CD14-positive monocyte (primary cell): ENCODE data around the gene APC2. TPM values are rescaled to one million over a fixed set of nuclear protein-coding genes. Genes with fewer than 3 reads are reported as not detected.

Experiments used
- DNase-seq, 3 donors: peaks; one replicate each; pipeline ENCODE4 v3.0.0-alpha.2; 2011 to 2022
- H2AFZ ChIP-seq: 2 replicates; pipeline ENCODE4 v1.6.0; 2012; ENCODE audit warnings: mild to moderate bottlenecking, low read depth, low read length, inconsistent platforms; ENCODE audit not compliant: insufficient read depth, poor library complexity, severe bottlenecking
- H3K27ac ChIP-seq, 2 donors: 1 replicate in 1 of 2; 2 replicates in 1 of 2; pipeline ENCODE4 v1.5.1; 2012 to 2013; ENCODE audit warnings: low read length in 2 of 2, control low read depth in 1 of 2, inconsistent platforms in 1 of 2, low read depth in 1 of 2, mild to moderate bottlenecking in 1 of 2
- H3K27me3 ChIP-seq, 2 donors: one replicate each; pipeline versions ENCODE4 v1.6.0 to v1.6.1; 2011 to 2013; ENCODE audit warnings: low read length in 2 of 2; ENCODE audit not compliant: control insufficient read depth in 2 of 2, insufficient read depth in 2 of 2
- H3K36me3 ChIP-seq, 2 donors: replicated peaks in 1 of 2; 1 replicate in 1 of 2; 2 replicates in 1 of 2; pipeline versions ENCODE4 v1.5.1 to v1.6.1; 2012 to 2013; ENCODE audit warnings: low read length in 2 of 2, control low read depth in 1 of 2, inconsistent platforms in 1 of 2, mild to moderate bottlenecking in 1 of 2; ENCODE audit not compliant: insufficient read depth in 2 of 2, control insufficient read depth in 1 of 2
- H3K4me1 ChIP-seq, 2 donors: 1 replicate in 1 of 2; 2 replicates in 1 of 2; pipeline versions ENCODE4 v1.5.1 to v1.6.1; 2012 to 2013; ENCODE audit warnings: low read length in 2 of 2, control low read depth in 1 of 2, inconsistent platforms in 1 of 2, mild to moderate bottlenecking in 1 of 2, moderate library complexity in 1 of 2; ENCODE audit not compliant: insufficient read depth in 2 of 2, control insufficient read depth in 1 of 2
- H3K4me2 ChIP-seq: replicated peaks from 2 replicates; pipeline ENCODE3; 2012; ENCODE audit warnings: low read length, moderate library complexity, mild to moderate bottlenecking; ENCODE audit not compliant: poor library complexity, severe bottlenecking; ENCODE audit errors: extremely low read depth
- H3K4me3 ChIP-seq, 3 experiments: fragments of 200-600 bp in 1 of 3; sonication (generic) in 1 of 3; replicated peaks in 1 of 3; 1 replicate in 2 of 3; 2 replicates in 1 of 3; pipeline ENCODE4 v1.5.1; 2011 to 2013; ENCODE audit warnings: low read length in 3 of 3, mild to moderate bottlenecking in 3 of 3, control low read depth in 2 of 3, low read depth in 2 of 3, inconsistent platforms in 1 of 3, moderate library complexity in 1 of 3
- H3K79me2 ChIP-seq: 2 replicates; pipeline ENCODE4 v1.6.0; 2012; ENCODE audit warnings: mild to moderate bottlenecking, control low read depth, inconsistent platforms, low read length, moderate library complexity; ENCODE audit not compliant: insufficient read depth
- H3K9ac ChIP-seq: 2 replicates; pipeline ENCODE4 v1.6.0; 2017; ENCODE audit warnings: low read length, mild to moderate bottlenecking; ENCODE audit not compliant: insufficient read depth, poor library complexity, severe bottlenecking
- H3K9me3 ChIP-seq, 2 donors: replicated peaks in 1 of 2; 1 replicate in 1 of 2; 2 replicates in 1 of 2; pipeline versions ENCODE4 v1.5.1 to v1.6.1; 2012 to 2013; ENCODE audit warnings: low read length in 2 of 2, control low read depth in 1 of 2; ENCODE audit not compliant: control insufficient read depth in 1 of 2, insufficient read depth in 1 of 2
- H4K20me1 ChIP-seq: 2 replicates; pipeline ENCODE4 v1.6.0; 2012; ENCODE audit warnings: mild to moderate bottlenecking, low read length, control low read depth, moderate library complexity; ENCODE audit not compliant: insufficient read depth
- H3K27ac Mint-ChIP-seq, 7 donors: one replicate each; pipeline ENCODE4 v1.8.0; 2020; ENCODE audit warnings: mild to moderate bottlenecking in 7 of 7, mixed read lengths in 7 of 7, moderate library complexity in 6 of 7, inconsistent platforms in 2 of 7
- H3K27me3 Mint-ChIP-seq, 3 donors: one replicate each; pipeline ENCODE4 v1.8.0; 2021 to 2022; ENCODE audit warnings: low read depth in 3 of 3, mild to moderate bottlenecking in 3 of 3, mixed read lengths in 3 of 3, moderate library complexity in 3 of 3, inconsistent platforms in 1 of 3
- H3K36me3 Mint-ChIP-seq, 2 donors: one replicate each; pipeline ENCODE4 v1.8.0; 2020; ENCODE audit warnings: mixed read lengths in 2 of 2, inconsistent platforms in 1 of 2, mild to moderate bottlenecking in 1 of 2
- H3K4me1 Mint-ChIP-seq: one replicate; pipeline ENCODE4 v1.8.0; 2020; ENCODE audit warnings: mild to moderate bottlenecking, mixed read lengths
- H3K4me3 Mint-ChIP-seq, 2 donors: one replicate each; pipeline ENCODE4 v1.8.0; 2020; ENCODE audit warnings: mild to moderate bottlenecking in 2 of 2, mixed read lengths in 2 of 2, moderate library complexity in 1 of 2
- H3K9me3 Mint-ChIP-seq, 7 donors: one replicate each; pipeline ENCODE4 v1.8.0; 2020 to 2022; ENCODE audit warnings: mixed read lengths in 7 of 7, mild to moderate bottlenecking in 6 of 7, moderate library complexity in 6 of 7, inconsistent platforms in 2 of 7
- WGBS: methylation state at CpG from one replicate; pipeline ENCODE4 v1.1.5; 2013; ENCODE audit warnings: missing lambda C conversion rate; ENCODE audit not compliant: insufficient coverage; 5-methylcytosine and 5-hydroxymethylcytosine counted together
- intact Hi-C, 2 donors: fragments of 100-400 bp; cut with micrococcal nuclease; formaldehyde crosslinking; loops; one replicate each; pipeline versions ENCODE4 v1.15.0 to v1.15.1; 2023
- polyA plus RNA-seq, 3 donors: library from polyadenylated mRNA; depleted of rRNA in 1 of 3; unstranded in 2 of 3; stranded (reverse) in 1 of 3; fragments of 300-500 nt in 2 of 3; fragments of >200 nt in 1 of 3; fragmentation: Illumina TruSeq in 2 of 3; gene quantifications; 1 replicate in 2 of 3; 2 replicates in 1 of 3; pipeline ENCODE4 v1.2.3, GENCODE V29; 2012 to 2021
- TF ChIP-seq, protein P1 (sequence below): fragments of 200-600 bp; IDR thresholded peaks from one replicate; pipeline ENCODE4 v1.8.0; 2022; ENCODE audit warnings: antibody characterized with exemption, mild to moderate bottlenecking

APC2 gene
- polyA plus RNA-seq, 3 donors, result 0.04 TPM; not detected in 2

GRCh38 chr19:1434577-1435060 lies 15.3 kb upstream of the APC2 start:
- Histone ChIP-seq H3K4me1 (peaks cover 11 to 17% of the 10 kb centered on the region in 2 donors), H4K20me1 (peaks cover 60% of the 10 kb centered on the region), H3K27ac (no peak overlapping the region), H3K4me2 (no peak overlapping the region), H3K79me2 (peaks cover 20% of the 10 kb centered on the region), H3K9me3 (no peaks in the 10 kb centered on the region), H2AFZ (no peak overlapping the region), H3K4me3 (no peak overlapping the region), H3K36me3 (peaks cover 42 to 59% of the 10 kb centered on the region in 2 donors), H3K9ac (no peak overlapping the region), H3K27me3 (no peaks in the 10 kb centered on the region)
- Mint-ChIP-seq H3K4me3 (no peak overlapping the region), H3K4me1 (peaks cover 18% of the 10 kb centered on the region), H3K9me3 (peaks cover 0 to 2% (median 0%) of the 10 kb centered on the region in 7 donors), H3K27ac (no peak overlapping the region), H3K27me3 (peaks cover 0 to 4% (median 1%) of the 10 kb centered on the region in 3 donors), H3K36me3 (peaks cover 26 to 53% of the 10 kb centered on the region in 2 donors)
- DNase-seq, result no peak
- intact Hi-C loops, result no loop called here
- 93% methylated on average over 32 of the region's 39 CpGs for WGBS
- TF ChIP-seq, protein P1, sequence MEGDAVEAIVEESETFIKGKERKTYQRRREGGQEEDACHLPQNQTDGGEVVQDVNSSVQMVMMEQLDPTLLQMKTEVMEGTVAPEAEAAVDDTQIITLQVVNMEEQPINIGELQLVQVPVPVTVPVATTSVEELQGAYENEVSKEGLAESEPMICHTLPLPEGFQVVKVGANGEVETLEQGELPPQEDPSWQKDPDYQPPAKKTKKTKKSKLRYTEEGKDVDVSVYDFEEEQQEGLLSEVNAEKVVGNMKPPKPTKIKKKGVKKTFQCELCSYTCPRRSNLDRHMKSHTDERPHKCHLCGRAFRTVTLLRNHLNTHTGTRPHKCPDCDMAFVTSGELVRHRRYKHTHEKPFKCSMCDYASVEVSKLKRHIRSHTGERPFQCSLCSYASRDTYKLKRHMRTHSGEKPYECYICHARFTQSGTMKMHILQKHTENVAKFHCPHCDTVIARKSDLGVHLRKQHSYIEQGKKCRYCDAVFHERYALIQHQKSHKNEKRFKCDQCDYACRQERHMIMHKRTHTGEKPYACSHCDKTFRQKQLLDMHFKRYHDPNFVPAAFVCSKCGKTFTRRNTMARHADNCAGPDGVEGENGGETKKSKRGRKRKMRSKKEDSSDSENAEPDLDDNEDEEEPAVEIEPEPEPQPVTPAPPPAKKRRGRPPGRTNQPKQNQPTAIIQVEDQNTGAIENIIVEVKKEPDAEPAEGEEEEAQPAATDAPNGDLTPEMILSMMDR, result no peak

- H3K36me3 ChIP-seq, result peaks cover 44 to 59% of the 10 kb centered on the region in 2 donors
Observed at GRCh38 chr19:1435378-1435989, 14.4 kb upstream of the APC2 start.

More at GRCh38 chr19:1435378-1435989, 14.4 kb upstream of the APC2 start:
- Histone ChIP-seq H3K9ac (no peak overlapping the region), H3K27ac (no peak overlapping the region), H3K9me3 (no peaks in the 10 kb centered on the region), H3K4me2 (no peak overlapping the region), H3K4me3 (no peak overlapping the region), H4K20me1 (peaks cover 64% of the 10 kb centered on the region), H3K4me1 (peaks cover 13 to 22% of the 10 kb centered on the region in 2 donors), H3K79me2 (peaks cover 28% of the 10 kb centered on the region), H3K27me3 (no peaks in the 10 kb centered on the region), H2AFZ (no peak overlapping the region)
- Mint-ChIP-seq H3K27me3 (peaks cover 0 to 4% (median 1%) of the 10 kb centered on the region in 3 donors), H3K27ac (peak overlapping the region in 3 of 7 donors; percentile 18 to 90 (median 80)), H3K36me3 (peaks cover 30 to 55% of the 10 kb centered on the region in 2 donors), H3K4me3 (no peak overlapping the region), H3K9me3 (peaks cover 0 to 2% (median 0%) of the 10 kb centered on the region in 7 donors), H3K4me1 (peaks cover 23% of the 10 kb centered on the region)
- intact Hi-C loops, result no loop called here
- no peak for DNase-seq
- TF ChIP-seq, protein P1, result no peak
- WGBS, result 87% methylated on average over 7 of the region's 21 CpGs
